Muscle layer of duodenum (tissue), 2 donors: ENCODE results near the gene KCNN4.
"Not testable (repeated sequence)": the region's sequence is repeated elsewhere in the genome, so short reads cannot be mapped to it uniquely, and the experiment has no call there.

Source experiments
- H3K27ac ChIP-seq: one replicate; pipeline ENCODE4 v1.7.0; 2013; ENCODE audit warnings: mild to moderate bottlenecking, low read length
- H3K27me3 ChIP-seq: one replicate; pipeline ENCODE4 v1.7.0; 2013; ENCODE audit warnings: low read depth, mild to moderate bottlenecking, control low read depth, low read length
- H3K36me3 ChIP-seq, 2 donors: one replicate each; pipeline ENCODE4 v1.7.0; 2013; ENCODE audit warnings: low read length in 2 of 2, control low read depth in 1 of 2, mild to moderate bottlenecking in 1 of 2; ENCODE audit not compliant: insufficient read depth in 2 of 2, control insufficient read depth in 1 of 2
- H3K4me1 ChIP-seq, 2 donors: one replicate each; pipeline ENCODE4 v1.7.0; 2013; ENCODE audit warnings: low read length in 2 of 2, mild to moderate bottlenecking in 2 of 2, control low read depth in 1 of 2, moderate library complexity in 1 of 2; ENCODE audit not compliant: insufficient read depth in 2 of 2, control insufficient read depth in 1 of 2
- H3K4me3 ChIP-seq, 2 donors: one replicate each; pipeline ENCODE4 v1.7.0; 2013; ENCODE audit warnings: low read length in 2 of 2, low read depth in 1 of 2, mild to moderate bottlenecking in 1 of 2
- H3K9me3 ChIP-seq, 2 donors: one replicate each; pipeline ENCODE4 v1.7.0; 2013; ENCODE audit warnings: low read length in 2 of 2, control low read depth in 1 of 2, mild to moderate bottlenecking in 1 of 2; ENCODE audit not compliant: control insufficient read depth in 1 of 2
- donor health status: healthy.

Gene KCNN4

DNA sequence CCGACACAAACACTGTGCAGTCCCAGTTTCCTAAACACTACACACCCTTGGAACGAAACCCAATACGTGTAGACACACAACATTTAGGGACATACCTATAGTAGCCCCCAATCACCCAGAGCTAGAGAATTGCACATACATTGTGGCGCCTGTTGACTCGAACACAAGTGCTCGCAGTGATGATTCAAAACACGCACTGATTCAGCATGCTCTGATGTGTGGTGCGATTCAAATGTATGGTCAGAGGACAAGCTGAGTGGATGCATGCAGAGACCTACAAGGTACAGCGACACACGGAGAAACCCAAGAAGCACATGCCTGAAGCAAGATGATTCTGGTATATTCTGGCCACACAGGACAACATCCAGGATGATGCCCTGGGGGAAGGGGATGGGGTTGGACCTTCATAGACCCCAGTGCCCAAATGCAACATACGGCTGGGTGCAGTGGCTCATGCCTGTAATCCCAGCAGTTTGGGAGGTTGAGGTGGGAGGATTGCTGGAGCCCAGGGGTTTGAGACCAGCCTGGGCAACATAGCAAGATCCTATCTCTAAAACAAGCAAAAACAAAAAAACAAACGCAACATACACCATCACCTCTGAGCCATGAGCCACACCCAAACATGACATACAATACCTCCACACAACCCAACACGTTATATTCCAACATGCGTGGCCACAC is 997 bp upstream of the KCNN4 start:
- no peaks in the 10 kb centered on the region for H3K9me3 ChIP-seq
- peaks cover 5 to 26% of the 10 kb centered on the region in 2 donors for H3K4me1 ChIP-seq
- H3K27ac ChIP-seq: no peak overlapping the region
- no peak overlapping the region for H3K4me3 ChIP-seq
- H3K27me3 ChIP-seq: no peaks in the 10 kb centered on the region
- H3K36me3 ChIP-seq: no peaks in the 10 kb centered on the region

DNA sequence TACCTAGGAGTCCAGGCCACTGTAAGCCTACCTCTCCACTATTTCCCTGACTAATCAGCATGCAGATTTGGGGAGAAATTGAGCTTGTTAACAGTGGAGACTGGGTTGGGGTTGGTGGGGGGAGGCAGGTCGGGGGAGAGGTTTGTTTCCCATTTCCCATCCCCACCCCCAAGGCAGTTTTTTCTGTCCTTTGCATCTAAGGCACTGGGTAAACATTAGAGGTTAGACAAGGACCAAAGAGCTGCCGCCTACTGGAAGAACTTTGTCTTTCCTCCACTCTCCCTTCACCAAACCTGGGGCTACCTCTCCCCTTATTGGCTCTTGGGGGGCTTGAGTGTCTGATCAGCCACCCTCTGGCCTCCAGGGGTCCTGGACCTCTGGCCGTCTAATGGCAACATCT is 953 bp downstream of the KCNN4 start:
- Histone ChIP-seq H3K27ac (peak overlapping the region; percentile 53), H3K9me3 (no peaks in the 10 kb centered on the region), H3K4me3 (peak overlapping the region in 1 of 2 donors; percentile 26), H3K4me1 (peaks cover 6 to 29% of the 10 kb centered on the region in 2 donors), H3K36me3 (no peaks in the 10 kb centered on the region), H3K27me3 (no peaks in the 10 kb centered on the region)

DNA sequence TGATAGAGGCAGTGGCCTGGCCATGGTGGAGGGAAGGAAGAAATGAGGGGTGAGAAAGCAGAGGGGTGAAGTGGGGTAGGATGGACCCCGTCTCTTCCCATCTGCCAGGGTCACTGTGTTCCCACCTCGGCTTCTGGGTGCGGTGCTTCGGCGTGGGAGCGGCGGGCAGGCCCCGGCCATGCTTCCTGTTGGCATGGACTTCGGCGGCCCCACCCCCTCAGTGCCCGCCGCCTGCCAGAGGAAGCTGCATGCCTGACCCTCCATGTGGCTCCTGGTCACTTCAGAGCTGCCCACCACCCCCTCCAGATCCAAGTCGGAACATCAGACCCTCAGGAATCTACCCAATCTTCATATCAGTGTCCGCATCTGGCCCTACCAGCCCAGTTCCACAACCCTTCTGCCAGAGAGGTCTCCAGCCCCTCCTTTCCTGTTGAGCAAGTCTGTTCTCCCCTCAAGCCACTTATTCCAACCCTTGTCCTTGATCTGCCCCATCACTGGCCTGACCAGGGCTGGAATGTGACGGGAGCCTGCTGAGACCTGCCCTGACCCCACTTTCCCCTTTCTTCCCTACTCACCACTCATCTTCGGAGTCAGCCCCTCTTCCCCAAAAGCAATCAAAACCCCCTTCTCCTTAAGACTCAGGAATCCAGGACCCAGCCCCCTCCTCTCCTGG is 1.5 kb downstream of the KCNN4 start:
- Histone ChIP-seq H3K4me3 (peak overlapping the region in 1 of 2 donors; percentile 26), H3K27ac (peak overlapping the region; percentile 53)

DNA sequence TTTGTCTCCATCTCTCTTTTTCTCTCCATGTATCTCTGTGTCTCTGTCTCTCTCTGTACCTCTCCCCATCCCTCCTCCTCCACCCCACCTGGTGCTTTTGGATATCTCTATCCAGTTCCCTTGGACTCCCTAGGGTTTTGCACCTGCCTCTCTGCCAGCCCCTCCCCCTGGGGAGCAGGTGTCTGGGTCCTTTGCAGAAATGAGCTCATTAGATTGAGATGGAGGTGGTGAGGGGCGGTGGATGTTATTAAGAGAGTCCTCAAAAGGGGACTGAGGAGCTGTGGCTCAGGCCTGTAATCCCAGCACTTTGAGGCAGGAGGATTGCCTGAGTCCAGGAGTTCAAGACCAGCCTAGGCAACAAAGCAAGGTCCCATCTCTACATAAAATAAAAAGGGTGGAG is 2.1 kb downstream of the KCNN4 start:
- no peaks in the 10 kb centered on the region for H3K9me3 ChIP-seq
- H3K27ac ChIP-seq: no peak overlapping the region
- H3K4me1 ChIP-seq: peaks cover 3 to 34% of the 10 kb centered on the region in 2 donors
- H3K27me3 ChIP-seq: no peaks in the 10 kb centered on the region
- H3K36me3 ChIP-seq: no peaks in the 10 kb centered on the region
- H3K4me3 ChIP-seq: no peak overlapping the region

More for the DNA sequence above, 1.5 kb downstream of the KCNN4 start:
- H3K9me3 ChIP-seq: no peaks in the 10 kb centered on the region
- peaks cover 6 to 29% of the 10 kb centered on the region in 2 donors for H3K4me1 ChIP-seq
- no peaks in the 10 kb centered on the region for H3K27me3 ChIP-seq
- no peaks in the 10 kb centered on the region for H3K36me3 ChIP-seq

DNA sequence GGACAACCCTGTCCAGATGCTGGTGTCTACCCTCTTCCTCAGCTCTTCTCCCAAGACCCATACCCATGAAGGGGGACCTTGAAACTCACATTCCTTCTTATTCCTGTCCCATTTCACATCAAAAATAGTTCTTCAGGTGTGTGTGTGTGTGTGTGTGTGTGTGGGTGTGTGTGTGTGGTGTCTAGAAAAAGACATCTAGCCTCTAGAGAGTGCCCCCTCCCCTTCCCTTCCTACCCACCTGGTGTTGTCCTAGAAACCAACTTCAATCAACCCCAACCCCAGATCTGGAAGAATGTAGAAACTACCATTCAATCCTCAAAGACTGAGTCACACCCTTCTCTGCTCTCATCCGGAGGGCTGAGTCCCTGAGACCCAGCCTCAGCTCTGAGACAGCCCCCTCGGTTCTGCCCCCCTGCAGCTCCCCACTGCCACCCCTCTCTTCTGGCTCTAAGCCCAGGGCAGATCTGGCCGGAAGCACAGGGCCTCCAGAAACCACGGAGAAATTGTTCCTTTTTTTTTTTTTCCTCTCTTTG is 3.5 kb downstream of the KCNN4 start:
- no peak overlapping the region for H3K4me3 ChIP-seq
- no peaks in the 10 kb centered on the region for H3K9me3 ChIP-seq
- peaks cover 3 to 34% of the 10 kb centered on the region in 2 donors for H3K4me1 ChIP-seq
- H3K27me3 ChIP-seq: no peaks in the 10 kb centered on the region
- H3K27ac ChIP-seq: no peak overlapping the region
- no peaks in the 10 kb centered on the region for H3K36me3 ChIP-seq

DNA sequence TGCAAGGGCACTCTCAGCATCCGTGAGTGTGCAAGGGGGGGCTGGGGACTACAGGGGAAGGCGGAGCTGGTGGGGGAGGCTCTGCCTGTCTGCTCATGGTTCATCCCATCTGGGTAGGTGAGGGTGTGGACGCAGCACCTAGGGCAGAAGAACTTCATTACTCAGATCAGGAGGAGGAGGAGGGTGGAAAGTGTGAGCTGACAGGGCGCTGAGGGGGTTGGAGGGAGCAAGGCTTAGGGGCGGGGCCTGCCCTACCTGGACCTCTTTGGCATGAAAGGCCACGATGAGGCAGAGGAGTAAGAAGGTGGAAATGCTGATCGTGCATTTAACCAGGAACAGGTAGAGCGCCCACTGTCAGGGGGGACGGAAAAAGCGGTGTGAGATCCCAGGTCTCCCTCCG is 4.5 kb downstream of the KCNN4 start:
- H3K27me3 ChIP-seq: no peaks in the 10 kb centered on the region
- peaks cover 3 to 34% of the 10 kb centered on the region in 2 donors for H3K4me1 ChIP-seq
- no peaks in the 10 kb centered on the region for H3K9me3 ChIP-seq
- no peak overlapping the region for H3K27ac ChIP-seq
- H3K36me3 ChIP-seq: no peaks in the 10 kb centered on the region
- H3K4me3 ChIP-seq: no peak overlapping the region

DNA sequence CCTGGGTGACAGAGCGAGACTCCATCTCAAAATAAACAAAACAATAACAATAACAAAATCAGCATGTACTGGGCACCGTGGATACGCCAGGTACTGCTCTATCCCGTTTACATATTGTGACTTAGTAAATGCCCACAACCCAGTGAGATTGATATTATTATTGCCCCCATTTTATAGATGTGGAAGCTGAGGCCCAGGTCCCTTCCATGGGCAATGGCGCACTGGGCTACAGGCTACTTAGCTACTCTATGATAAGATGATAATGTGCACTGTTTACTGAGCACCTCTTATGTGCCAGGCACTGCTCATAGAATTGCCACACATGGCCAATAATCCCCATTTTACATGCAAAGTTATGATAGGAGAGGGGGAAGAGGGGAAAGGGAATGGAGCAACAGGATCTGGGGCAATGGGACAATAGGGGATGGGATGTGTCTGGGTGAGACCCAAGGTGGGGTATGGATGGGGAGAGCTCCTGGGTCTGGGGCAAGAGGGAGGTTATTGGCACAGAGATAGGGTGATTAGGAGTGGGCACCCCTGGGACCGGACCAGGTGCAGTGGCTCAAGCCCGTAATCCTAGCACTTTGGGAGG is 5.4 kb downstream of the KCNN4 start:
- H3K27ac ChIP-seq: no peak overlapping the region
- H3K4me1 ChIP-seq: peaks cover 3 to 34% of the 10 kb centered on the region in 2 donors
- no peaks in the 10 kb centered on the region for H3K27me3 ChIP-seq
- no peaks in the 10 kb centered on the region for H3K9me3 ChIP-seq
- H3K36me3 ChIP-seq: no peaks in the 10 kb centered on the region
- H3K4me3 ChIP-seq: no peak overlapping the region

DNA sequence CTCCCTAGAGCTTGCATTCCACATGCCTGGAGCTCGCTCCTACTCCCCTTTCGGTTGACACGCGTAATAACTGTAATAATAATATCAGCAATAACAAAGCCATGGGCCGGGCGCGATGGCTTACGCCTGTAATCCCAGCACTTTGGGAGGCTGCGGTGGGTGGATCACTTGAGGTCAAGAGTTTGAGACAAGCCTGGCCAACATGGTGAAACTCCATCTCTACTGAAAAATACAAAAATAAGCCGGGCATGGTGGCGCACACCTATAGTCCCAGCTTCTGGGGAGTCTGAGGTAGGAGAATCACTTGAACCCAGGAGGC is 5.9 kb downstream of the KCNN4 start:
- not testable (repeated sequence) for H3K27ac ChIP-seq, H3K36me3 ChIP-seq, H3K9me3 ChIP-seq, H3K27me3 ChIP-seq
- peak overlapping the region in 1 of 2 donors; percentile 47 for H3K4me3 ChIP-seq
- peaks cover 3 to 34% of the 10 kb centered on the region in 2 donors for H3K4me1 ChIP-seq

DNA sequence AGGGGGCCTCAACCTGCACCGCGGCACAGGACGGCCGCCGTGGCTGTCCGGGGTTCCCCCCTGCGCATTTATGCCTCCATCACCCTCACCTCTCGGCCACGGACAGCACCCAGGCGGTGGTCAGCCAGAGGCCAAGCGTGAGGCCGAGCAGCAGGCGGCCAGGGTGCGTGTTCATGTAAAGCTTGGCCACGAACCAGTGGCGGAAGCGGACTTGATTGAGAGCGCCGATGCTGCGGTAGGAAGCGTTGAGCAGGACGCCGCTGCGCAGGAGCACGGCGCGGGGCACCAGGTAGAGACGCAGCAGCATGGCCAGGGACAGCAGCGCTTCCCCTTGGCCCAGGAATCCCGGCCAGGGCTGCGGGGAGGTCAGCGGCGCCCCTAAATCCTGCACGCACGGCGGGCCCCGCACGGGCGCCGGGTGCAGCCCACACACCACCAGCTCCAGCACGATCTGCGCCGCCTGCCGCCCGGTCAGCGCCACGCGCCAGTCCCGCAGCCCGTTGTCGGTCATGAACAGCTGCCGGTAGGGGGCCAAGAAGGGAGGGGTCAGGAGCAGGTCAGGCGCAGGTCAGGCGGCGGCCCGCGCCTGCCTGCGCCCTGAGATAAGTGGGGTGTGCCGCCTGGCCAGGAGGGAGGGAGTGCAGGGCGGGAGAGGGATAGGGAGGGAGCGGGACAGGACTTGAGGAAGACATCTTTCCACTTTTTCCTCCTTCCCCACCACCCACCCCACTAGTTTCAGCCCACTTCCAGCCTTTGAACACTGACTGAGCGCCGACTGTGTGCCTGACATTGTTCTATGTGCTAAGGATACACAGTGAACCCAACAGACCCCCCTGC is 6.5 kb downstream of the KCNN4 start:
- peaks cover 3 to 33% of the 10 kb centered on the region in 2 donors for H3K4me1 ChIP-seq

DNA sequence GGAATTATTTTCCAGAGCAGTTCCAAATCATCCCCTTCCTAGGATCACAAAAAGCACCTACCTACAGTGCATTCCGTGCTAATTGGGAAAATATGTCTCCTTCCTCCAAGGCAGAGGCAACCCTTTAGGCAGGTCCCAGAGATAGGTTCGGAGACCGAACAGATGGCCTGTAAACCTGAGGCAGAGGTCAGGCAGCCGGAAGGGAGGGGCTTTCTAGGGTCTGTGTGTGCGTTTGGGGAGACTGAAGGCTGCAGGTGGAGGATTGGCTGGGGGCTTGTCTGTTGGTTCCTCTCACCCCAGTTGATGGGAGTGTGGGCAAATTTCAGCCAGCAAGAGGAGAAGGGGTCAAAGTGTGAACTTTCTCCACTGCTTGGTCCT is 7.1 kb downstream of the KCNN4 start:
- no peaks in the 10 kb centered on the region for H3K9me3 ChIP-seq
- no peaks in the 10 kb centered on the region for H3K36me3 ChIP-seq
- H3K4me1 ChIP-seq: peaks cover 3 to 27% of the 10 kb centered on the region in 2 donors
- H3K27me3 ChIP-seq: no peaks in the 10 kb centered on the region
- H3K4me3 ChIP-seq: peak overlapping the region in 1 of 2 donors; percentile 47
- H3K27ac ChIP-seq: no peak overlapping the region

More for the DNA sequence above, 6.5 kb downstream of the KCNN4 start:
- H3K27me3 ChIP-seq: no peaks in the 10 kb centered on the region
- H3K27ac ChIP-seq: no peak overlapping the region
- H3K9me3 ChIP-seq: no peaks in the 10 kb centered on the region
- peak overlapping the region in 1 of 2 donors; percentile 47 for H3K4me3 ChIP-seq
- H3K36me3 ChIP-seq: no peaks in the 10 kb centered on the region

DNA sequence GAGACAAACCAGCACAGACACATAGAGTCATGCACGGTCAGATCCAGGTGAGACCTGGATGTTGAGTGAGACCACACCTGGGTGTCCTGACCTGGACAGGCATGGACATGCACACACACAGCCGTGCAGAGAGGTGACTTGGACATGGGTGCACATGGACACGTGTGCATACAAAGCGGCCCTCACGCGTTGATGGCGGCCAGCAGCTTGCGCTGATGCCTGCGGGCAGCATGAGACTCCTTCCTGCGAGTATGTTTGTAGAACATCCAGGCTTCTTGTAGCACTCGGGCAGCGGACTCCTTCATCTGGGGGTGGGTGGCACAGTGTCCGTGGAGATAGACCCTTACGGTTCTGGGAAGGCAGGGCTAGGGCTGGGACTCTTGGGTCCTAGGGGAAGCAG is 11.5 kb downstream of the KCNN4 start:
- Histone ChIP-seq H3K4me3 (no peak overlapping the region), H3K27me3 (no peaks in the 10 kb centered on the region), H3K27ac (no peak overlapping the region), H3K9me3 (no peaks in the 10 kb centered on the region), H3K4me1 (peaks cover 0 to 10% of the 10 kb centered on the region in 2 donors), H3K36me3 (no peaks in the 10 kb centered on the region)
